Endothelial cell of umbilical vein (primary cell): Measurements from ENCODE around the gene FA2H. TPM values are rescaled to one million over a fixed set of nuclear protein-coding genes. Genes with fewer than 3 reads are reported as not detected.

Source experiments
- BruUV-seq: library from RNA; stranded (reverse); fragments of 400-500 nt; replicated peaks from 2 replicates; lab custom pipeline; 2021; lab: Mats Ljungman, UMichigan
- CTCF ChIA-PET: fragments of 300-600, 350-600 bp; sonication (Branson Sonifier 250); formaldehyde crosslinking; loops from one replicate; lab custom pipeline; 2021; ENCODE audit warnings: antibody characterized with exemption, inconsistent platforms; lab: Charles Lee
- POLR2A ChIA-PET: fragments of 300-600, 350-600 bp; sonication (Branson Sonifier 250); formaldehyde crosslinking; loops from one replicate; lab custom pipeline; 2021; ENCODE audit warnings: antibody characterized with exemption, inconsistent platforms; lab: Charles Lee
- DNase-seq: peaks from one replicate; pipeline ENCODE4 v3.0.0-alpha.2; 2011; ENCODE audit warnings: low read depth, low spot score
- FAIRE-seq: peaks from 2 replicates; lab custom pipeline; 2011; peaks lifted over from hg19 to GRCh38; lab: Jason Lieb, UNC
- H2AFZ ChIP-seq: 2 replicates; pipeline ENCODE4 v1.6.0; 2012; ENCODE audit warnings: low read depth, low read length, control low read depth, inconsistent platforms
- H3K27ac ChIP-seq: 2 replicates; pipeline ENCODE4 v1.5.1; 2011; ENCODE audit warnings: low read depth, mild to moderate bottlenecking, control low read depth, low read length, moderate library complexity; ENCODE audit not compliant: insufficient read depth
- H3K27me3 ChIP-seq, 2 experiments: 2 replicates each; pipeline versions ENCODE4 v1.6.0 to v1.6.1; 2011; ENCODE audit warnings: low read length in 2 of 2, mixed read lengths in 1 of 2; ENCODE audit not compliant: control insufficient read depth in 2 of 2, insufficient read depth in 2 of 2
- H3K36me3 ChIP-seq, 2 experiments: 2 replicates in 1 of 2; 3 replicates in 1 of 2; pipeline ENCODE4 v1.5.1; 2011; ENCODE audit warnings: low read length in 2 of 2, mild to moderate bottlenecking in 1 of 2, moderate library complexity in 1 of 2; ENCODE audit not compliant: control insufficient read depth in 2 of 2, insufficient read depth in 2 of 2; ENCODE audit errors: extremely low read depth in 1 of 2
- H3K4me1 ChIP-seq: 3 replicates; pipeline ENCODE4 v1.5.1; 2011; ENCODE audit warnings: mild to moderate bottlenecking, low read length; ENCODE audit not compliant: control insufficient read depth, insufficient read depth; ENCODE audit errors: extremely low read depth
- H3K4me2 ChIP-seq: 2 replicates; pipeline ENCODE4 v1.6.1; 2011; ENCODE audit warnings: low read length, control low read depth, mixed read lengths; ENCODE audit not compliant: insufficient read depth
- H3K4me3 ChIP-seq, 3 experiments: fragments of 200-600 bp in 1 of 3; sonication (generic), shearing (Covaris generic) in 1 of 3; replicated peaks in 1 of 3; 2 replicates each; pipeline ENCODE4 v1.5.1; 2011 to 2016; ENCODE audit warnings: control low read depth in 3 of 3, low read length in 3 of 3, mild to moderate bottlenecking in 2 of 3, inconsistent platforms in 1 of 3, low read depth in 1 of 3, moderate library complexity in 1 of 3; ENCODE audit not compliant: insufficient read depth in 1 of 3
- H3K79me2 ChIP-seq: 2 replicates; pipeline ENCODE4 v1.6.0; 2012; ENCODE audit warnings: low read length, inconsistent platforms; ENCODE audit not compliant: control insufficient read depth, insufficient read depth
- H3K9ac ChIP-seq: replicated peaks from 2 replicates; pipeline ENCODE3; 2011; ENCODE audit warnings: low read length, control low read depth; ENCODE audit not compliant: insufficient read depth; ENCODE audit errors: extremely low read depth
- H3K9me1 ChIP-seq: replicated peaks from 3 replicates; pipeline ENCODE4 v1.6.0; 2011; ENCODE audit warnings: mild to moderate bottlenecking, low read length; ENCODE audit not compliant: control insufficient read depth, insufficient read depth; ENCODE audit errors: extremely low read depth
- H3K9me3 ChIP-seq: replicated peaks from 2 replicates; pipeline ENCODE4 v1.5.1; 2012; ENCODE audit warnings: low read length, inconsistent platforms; ENCODE audit not compliant: control insufficient read depth, insufficient read depth
- H4K20me1 ChIP-seq: replicated peaks from 2 replicates; pipeline ENCODE3; 2011; ENCODE audit warnings: mild to moderate bottlenecking, low read length; ENCODE audit not compliant: control insufficient read depth, insufficient read depth; ENCODE audit errors: extremely low read depth
- CTCF ChIP-seq, 2 donors: IDR thresholded peaks; 1 replicate in 1 of 2; 2 replicates in 1 of 2; pipeline ENCODE4 v1.5.1; 2011; ENCODE audit warnings: low read length in 2 of 2, mild to moderate bottlenecking in 2 of 2, moderate library complexity in 2 of 2, control low read depth in 1 of 2, inconsistent platforms in 1 of 2, low read depth in 1 of 2; ENCODE audit not compliant: insufficient read depth in 1 of 2; ENCODE audit errors: extremely low read depth in 1 of 2
- EZH2 ChIP-seq: IDR thresholded peaks from 2 replicates; pipeline ENCODE4 v1.6.1; 2012; ENCODE audit warnings: borderline replicate concordance, low read depth, mild to moderate bottlenecking, moderate library complexity, low read length, inconsistent platforms; ENCODE audit not compliant: severe bottlenecking
- FOS ChIP-seq: IDR thresholded peaks from 2 replicates; pipeline ENCODE4 v1.6.1; 2011; ENCODE audit warnings: mild to moderate bottlenecking, low read length, moderate library complexity, borderline replicate concordance; ENCODE audit not compliant: insufficient read depth
- GATA2 ChIP-seq: IDR thresholded peaks from 2 replicates; pipeline ENCODE4 v1.7.0; 2011; ENCODE audit warnings: low read depth, mild to moderate bottlenecking, moderate library complexity, mixed read lengths, low read length; ENCODE audit not compliant: insufficient read length, insufficient read depth
- JUN ChIP-seq: IDR thresholded peaks from 2 replicates; pipeline ENCODE4 v1.6.1; 2011; ENCODE audit warnings: borderline replicate concordance, low read depth; ENCODE audit not compliant: insufficient read length, insufficient read depth
- MAX ChIP-seq: IDR thresholded peaks from 2 replicates; pipeline ENCODE4 v1.6.1; 2011; ENCODE audit not compliant: insufficient read depth, insufficient read length
- MYC ChIP-seq: IDR thresholded peaks from one replicate; pipeline ENCODE4 v1.6.1; 2011; ENCODE audit warnings: mild to moderate bottlenecking, low read depth, low read length
- POLR2A ChIP-seq: IDR thresholded peaks from 2 replicates; pipeline ENCODE4 v1.6.1; 2012; ENCODE audit warnings: low read depth, mild to moderate bottlenecking, control low read depth, low read length
- POLR2AphosphoS5 ChIP-seq: IDR thresholded peaks from 2 replicates; pipeline ENCODE4 v1.6.1; 2012; ENCODE audit warnings: low read depth, mild to moderate bottlenecking, control low read depth, low read length, moderate library complexity; ENCODE audit not compliant: insufficient read depth
- dilution Hi-C: fragments of 300-500 bp; cut with MboI; formaldehyde crosslinking; loops from one replicate; pipeline ENCODE4 v1.15.0; 2019; ENCODE audit warnings: low sequenced_read_pairs; ENCODE audit not compliant: extremely low pct_ligation_motif_present
- intact Hi-C: fragments of 100-400 bp; cut with micrococcal nuclease; formaldehyde crosslinking; loops from one replicate; pipeline ENCODE4 v1.10.0; 2022
- polyA plus RNA-seq, 4 experiments: library from polyadenylated mRNA; depleted of rRNA in 3 of 4; stranded (reverse) in 3 of 4; unstranded in 1 of 4; fragments of >200 nt; gene quantifications; 2 replicates each; pipeline versions ENCODE4 v1.2.1 to v1.2.3, GENCODE V29; 2011 to 2012; ENCODE audit warnings: missing spikeins in 1 of 4
- total RNA-seq: library from RNA; stranded (reverse); gene quantifications from 2 replicates; pipeline ENCODE4 v1.2.3, GENCODE V29; 2021

FA2H gene
- total and polyA plus RNA-seq, 2 donors (not counting 3 experiments of a cell fraction or from before 2014, with no cell fraction given): not detected

- POLR2A ChIA-PET: no interaction called here
- Histone ChIP-seq H3K36me3 (no peaks in the 10 kb centered on the region), H3K9ac (no peak overlapping the region), H3K4me2 (no peak overlapping the region), H3K27ac (no peak overlapping the region), H2AFZ (no peak overlapping the region), H3K4me1 (no peaks in the 10 kb centered on the region), H3K4me3 (no peak overlapping the region), H3K9me3 (no peaks in the 10 kb centered on the region), H4K20me1 (no peaks in the 10 kb centered on the region), H3K27me3 (peaks cover 0 to 4% of the 10 kb centered on the region in 2 experiments), H3K9me1 (no peaks in the 10 kb centered on the region), H3K79me2 (no peaks in the 10 kb centered on the region)
- intact Hi-C loops: no loop called here
- CTCF ChIA-PET: interaction anchor here (1.1 to 1.5 kb wide), 2 partner anchors 11 to 21 kb away, joined by 4 to 5 read pairs; no protein-coding TSS in a partner anchor
- TF ChIP-seq POLR2AphosphoS5 (no peak), POLR2A (no peak), MAX (no peak), EZH2 (no peak), GATA2 (no peak), MYC (no peak), FOS (no peak), CTCF (IDR thresholded peaks at IDR 0.05; ENCODE audit: extremely low read depth in 1 of 2, insufficient read depth in 1 of 2, low read depth in 1 of 2, low read length in 2 of 2) (no peak), JUN (no peak)
- no peak for DNase-seq
- no peak for FAIRE-seq
- dilution Hi-C loops: no loop called here
- no TSS peak for BruUV-seq
Measured at GRCh38 chr16:74752756-74753155, 21.9 kb downstream of the FA2H start.
